ENCODE results near the gene TMEM179.

TMEM179 gene

GRCh38 chr14:104555430-104556255 lies 48.9 kb downstream of the TMEM179 start:
- no peak for DNase-seq (ENCODE audit: low spot score)

GRCh38 chr14:104554608-104555429 lies 49.8 kb downstream of the TMEM179 start:
- DNase-seq (ENCODE audit: low spot score): no peak

GRCh38 chr14:104554088-104554607 lies 50.4 kb downstream of the TMEM179 start:
- no peak for DNase-seq (ENCODE audit: low spot score)

GRCh38 chr14:104553166-104554087 lies 51.1 kb downstream of the TMEM179 start:
- DNase-seq (ENCODE audit: low spot score): no peak

GRCh38 chr14:104552738-104553125 lies 51.8 kb downstream of the TMEM179 start:
- no peak for DNase-seq (ENCODE audit: low spot score)

DNA sequence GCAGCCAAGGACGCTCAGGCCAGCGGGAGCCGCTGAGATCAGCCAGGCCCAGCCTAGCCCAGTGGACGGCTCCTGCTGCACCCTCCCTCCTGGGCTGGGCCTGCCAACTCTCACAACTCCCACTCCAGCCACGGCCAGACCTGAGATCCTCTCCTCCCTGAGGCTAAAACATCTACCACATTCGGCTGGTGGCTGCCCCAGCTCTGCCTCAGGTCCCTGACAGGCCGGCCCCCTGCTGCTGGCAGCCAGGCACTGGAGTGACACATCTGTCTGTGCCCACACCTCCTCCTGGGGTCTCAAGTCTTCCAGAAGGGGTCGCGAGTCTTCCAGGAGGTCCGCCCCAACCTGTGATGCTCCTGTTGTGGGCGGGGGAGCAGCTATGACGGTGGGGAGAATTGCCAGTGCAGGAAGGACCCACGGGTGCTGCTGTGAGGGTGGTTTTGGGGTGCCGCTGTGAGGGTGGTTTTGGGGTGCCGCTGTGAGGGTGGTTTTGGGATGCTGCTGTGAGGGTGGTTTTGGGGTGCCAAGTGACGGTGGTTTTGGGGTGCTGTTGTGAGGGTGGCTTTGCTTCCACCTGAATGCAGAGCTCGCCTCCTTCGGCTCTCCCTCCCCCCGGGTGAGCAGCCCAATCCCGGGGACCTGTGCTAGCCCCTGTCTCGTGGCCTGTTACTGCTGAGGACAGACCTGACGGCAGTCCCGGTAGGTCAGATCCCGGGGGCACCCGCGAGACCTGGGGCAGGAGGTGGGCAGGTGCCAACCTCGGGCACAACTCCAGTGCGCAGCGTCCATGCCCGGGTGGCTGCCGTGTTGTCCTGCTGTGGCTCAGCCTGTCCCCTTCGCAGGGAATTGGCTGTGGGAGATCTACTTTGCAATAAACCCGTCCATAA lies 52.5 kb downstream of the TMEM179 start:
- DNase-seq (ENCODE audit: low spot score): no peak

DNA sequence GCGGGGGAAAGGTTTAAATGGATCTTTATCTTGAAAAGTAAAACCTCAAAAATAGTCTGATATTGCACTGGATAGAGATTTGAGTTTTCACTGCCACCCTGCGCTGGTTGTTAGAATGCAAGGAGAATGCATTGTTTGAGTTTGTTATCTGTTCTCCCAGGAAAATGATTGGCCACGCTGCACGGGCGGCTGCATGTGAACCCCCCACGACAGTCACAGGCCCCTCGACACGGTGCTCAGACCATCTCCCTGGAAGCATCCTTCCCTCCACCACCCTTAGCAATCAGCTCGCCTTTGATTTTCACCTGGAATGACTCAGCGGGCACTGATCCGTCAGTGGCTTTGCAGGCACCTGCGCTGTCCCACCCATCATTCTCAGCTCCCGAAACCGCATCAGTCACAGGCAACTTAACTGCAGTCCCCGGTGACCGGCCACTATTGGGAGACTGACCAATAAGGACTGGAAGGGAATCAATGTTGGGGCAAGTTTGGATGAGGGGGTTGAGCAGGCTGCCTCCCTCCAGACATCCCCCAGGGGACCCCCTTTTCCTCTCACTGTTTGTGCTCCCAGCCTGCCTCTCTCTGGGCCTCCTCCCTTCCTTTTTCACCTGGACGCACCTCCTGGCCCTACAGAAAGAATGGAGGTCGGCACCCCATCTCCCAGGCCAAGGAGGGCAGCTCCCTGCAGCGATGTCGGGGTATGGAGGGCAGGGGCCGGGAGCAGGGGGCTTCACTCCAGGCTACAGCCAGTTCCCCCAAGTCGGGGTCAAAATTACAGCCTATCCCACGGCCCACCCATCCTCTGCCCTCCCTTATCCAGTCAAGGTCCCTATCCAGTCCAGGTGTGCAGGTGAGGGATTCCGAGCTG lies 53.5 kb downstream of the TMEM179 start:
- DNase-seq (ENCODE audit: low spot score): no peak

- DNase-seq (ENCODE audit: low spot score): no peak
These were observed 54.2 kb downstream of the TMEM179 start for GRCh38 chr14:104550340-104550860.

DNA sequence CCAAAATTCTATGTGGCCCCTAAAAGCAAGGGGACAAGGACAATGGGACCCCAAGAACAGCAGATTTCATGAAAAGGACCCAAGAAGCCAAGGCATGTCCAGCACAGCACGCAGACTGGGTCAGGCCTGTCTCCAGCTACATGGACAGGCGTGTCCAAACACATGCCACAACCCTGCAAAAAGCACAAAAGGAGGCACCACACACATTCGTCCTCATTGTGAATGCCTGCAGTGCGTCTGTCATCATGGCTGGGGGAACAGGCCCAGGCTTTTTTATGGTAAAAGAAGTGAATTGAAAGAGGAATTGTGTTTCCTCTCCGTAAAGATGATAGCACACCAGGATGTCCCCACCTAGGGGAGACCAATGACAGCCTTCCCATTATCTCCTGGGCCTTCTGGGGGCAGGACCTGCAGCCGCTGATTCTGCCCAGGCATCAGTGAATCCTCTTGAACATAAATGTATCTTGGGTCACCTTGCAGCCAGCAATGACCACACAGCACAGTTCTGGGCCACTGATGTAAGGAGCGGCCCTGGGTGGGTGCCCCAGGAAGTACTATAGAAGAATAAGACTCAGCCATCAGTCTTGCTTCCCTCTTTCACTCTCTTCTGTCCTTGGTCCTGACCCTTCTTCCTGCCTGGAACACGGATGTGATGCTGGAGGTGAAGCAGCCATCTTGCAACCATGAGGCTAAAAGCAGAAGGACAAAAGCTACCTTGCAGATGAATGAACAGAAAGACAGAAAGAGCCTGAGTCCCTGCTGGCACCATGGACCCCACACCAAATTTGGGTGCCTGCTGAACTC lies 54.8 kb downstream of the TMEM179 start:
- DNase-seq (ENCODE audit: low spot score): no peak

DNA sequence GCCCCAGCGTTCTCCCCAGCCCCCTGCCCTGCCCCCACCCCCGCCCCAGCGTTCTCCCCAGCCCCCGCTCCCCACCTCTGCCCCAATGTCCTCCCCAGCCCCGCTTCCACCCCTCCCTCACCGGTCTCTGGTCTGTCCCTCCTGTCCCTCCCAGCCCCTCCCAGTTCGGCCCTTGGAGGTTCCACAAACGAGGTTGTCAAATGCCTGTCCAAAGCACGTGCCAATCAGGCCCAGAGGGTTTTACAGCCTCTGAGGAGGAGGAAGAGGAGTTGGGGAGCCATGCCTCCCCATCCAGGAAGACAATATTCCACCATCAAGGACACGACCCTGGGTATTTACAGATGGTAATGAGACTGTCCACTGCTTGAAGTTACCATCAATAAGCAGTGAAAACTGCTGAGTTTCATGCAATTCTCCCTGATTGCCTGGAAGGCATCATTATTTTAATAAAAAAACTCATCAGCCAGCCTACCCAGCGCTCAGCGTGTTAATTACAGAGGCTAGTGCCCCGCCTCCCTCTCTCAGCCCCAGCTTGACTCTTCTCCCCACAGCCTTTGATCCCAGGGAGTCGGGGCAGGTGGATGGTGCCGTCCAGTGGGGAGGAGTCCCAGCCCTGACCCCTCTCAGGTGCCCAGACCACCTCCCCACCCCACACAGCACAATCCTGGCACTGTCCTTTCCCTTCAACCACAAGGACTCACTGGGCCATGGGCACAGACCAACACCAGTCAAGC lies 55.6 kb downstream of the TMEM179 start:
- DNase-seq (ENCODE audit: low spot score): no peak

DNA sequence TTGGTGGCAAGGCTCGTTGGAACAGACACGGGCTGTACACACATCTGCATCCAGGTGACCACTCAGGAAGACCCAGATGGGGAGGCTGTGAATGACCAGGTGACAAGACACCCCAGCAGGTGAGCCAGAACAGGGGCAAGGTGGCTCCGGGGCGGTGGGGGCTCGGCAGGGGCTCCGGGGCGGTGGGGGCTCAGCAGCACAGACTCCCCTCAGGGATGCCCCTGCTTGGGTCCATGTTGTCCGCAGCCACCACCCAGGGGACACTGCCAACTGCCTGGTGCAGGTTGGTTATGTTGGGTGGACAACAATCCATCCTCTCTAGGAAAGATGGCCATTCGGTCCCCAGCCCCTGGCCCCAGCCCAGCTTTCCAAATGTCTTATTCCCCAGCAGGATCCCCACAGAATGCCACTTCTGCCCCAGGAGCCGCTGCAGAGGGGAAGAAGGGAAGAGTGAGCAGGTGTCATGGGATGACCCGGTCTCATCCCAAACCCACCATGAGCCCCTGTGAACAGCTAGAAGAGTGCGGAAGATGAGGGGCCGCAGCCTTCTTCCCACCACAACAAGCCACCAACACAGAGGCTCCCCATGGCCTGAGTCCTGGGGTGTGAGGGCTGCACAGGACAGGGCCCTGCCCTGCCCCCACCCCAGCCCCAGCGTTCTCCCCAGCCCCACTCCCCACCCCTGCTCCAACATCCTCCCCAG lies 56.4 kb downstream of the TMEM179 start:
- no peak for DNase-seq (ENCODE audit: low spot score)

DNA sequence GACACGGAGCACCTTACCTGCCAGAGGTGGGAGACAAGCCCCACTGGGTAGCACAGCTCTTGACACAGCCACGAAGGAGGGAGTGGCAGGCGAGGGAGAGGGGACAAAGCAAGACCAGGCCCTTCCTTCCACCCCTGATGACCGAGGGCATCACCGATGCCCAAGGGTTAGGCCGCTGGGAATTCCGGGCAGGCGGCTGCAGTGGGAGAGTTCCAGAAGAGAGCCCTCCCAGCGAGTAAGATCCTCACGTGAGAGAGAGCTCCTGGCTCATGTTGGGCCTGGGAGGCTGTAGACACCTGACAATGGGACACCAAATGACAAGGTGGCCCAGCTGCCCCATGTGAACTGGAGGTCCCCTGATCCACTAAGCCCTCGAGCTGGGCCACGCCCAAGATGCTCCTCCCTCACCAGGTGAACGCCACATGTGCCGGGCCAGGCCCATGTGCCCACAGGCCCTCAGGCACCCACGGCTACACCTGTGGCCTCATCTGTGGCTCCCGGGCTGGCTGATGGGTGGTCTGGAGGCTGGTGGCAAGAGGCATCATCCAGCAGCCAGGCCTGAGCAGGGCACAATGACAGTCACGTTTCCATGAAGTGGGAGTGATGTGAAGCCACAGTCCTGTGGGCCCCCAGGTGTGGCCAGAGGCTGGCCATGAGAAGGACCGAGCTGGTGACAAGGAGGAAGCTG lies 57.1 kb downstream of the TMEM179 start:
- no peak for DNase-seq (ENCODE audit: low spot score)

DNA sequence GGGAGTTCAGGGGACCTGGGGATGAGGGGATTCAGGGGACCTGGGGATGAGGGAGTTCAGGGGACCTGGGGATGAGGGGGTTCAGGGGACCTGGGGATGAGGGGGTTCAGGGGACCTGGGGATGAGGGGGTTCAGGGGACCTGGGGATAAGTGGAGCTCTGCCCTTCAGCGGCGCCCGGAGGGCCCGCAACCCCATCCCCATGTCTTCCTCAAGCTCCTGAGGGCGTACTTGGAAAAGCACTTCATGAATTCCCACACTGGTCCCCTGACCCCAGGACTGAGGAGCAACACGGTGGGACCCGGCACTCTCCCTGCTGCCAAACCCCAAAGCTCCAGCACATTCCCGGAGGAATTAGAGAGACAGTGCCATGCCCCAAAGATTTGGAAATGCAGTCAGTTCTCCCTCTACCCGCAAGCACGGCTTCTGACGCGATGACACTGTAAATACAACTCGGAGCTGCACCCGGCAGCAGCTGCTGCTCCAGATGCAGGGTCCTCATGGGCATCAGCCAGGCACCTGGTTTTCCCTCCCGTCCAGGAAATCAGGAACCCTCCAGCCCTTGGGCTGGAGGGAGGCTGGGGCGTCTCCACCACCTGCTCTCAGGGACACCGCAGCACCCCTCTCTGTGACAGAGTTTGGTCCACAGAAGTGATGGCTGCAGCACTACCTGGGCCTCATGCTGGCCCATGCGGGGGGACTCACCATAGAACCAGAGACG lies 57.8 kb downstream of the TMEM179 start:
- no peak for DNase-seq (ENCODE audit: low spot score)

GRCh38 chr14:104545942-104546501 lies 58.5 kb downstream of the TMEM179 start:
- no peak for DNase-seq (ENCODE audit: low spot score)

DNA sequence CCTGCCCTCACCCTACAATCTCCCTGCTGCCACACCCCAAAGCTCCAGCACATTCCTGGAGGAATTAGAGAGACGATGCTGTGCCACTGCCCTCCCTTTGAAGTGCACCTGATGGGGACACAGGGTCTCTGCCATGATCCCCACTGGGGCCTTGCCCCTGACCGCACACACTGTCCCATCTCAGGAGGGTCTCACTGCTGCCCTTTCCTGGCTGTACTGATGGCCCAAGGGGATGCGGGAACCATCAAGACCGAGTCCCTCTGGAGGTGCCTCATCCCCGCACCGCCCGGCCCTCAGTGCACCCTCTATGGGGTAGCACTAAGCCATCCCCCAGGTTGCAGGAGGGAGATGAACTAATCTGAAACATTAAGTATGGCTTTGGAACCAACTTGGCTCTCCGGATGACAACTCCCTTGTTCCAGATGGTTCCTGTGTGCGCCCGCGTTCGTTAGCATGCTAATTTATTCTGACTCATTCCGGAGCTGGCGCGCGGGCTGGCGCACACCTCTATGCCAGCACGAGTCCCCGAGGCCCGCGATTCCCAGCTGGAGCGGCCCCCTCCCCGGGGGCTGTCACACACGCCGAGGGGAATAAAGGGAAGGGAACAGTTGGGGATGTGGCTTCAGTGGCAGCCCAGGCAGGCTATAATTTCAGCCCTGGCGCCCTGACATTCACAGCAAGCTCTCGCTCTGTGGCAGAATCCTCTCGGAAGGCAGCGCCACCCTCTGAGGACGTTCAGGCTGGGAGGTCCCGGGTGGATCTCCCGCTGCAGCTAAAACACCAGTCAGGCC lies 59.2 kb downstream of the TMEM179 start:
- peak; percentile 55 for DNase-seq (ENCODE audit: low spot score)
